Measurements from ENCODE around the gene KIAA0753. TPM values are rescaled to one million over a fixed set of nuclear protein-coding genes. Genes with fewer than 3 reads are reported as not detected.

Gene KIAA0753
- total RNA-seq, 1 donor from 2014 or later = 5.6 TPM

DNA sequence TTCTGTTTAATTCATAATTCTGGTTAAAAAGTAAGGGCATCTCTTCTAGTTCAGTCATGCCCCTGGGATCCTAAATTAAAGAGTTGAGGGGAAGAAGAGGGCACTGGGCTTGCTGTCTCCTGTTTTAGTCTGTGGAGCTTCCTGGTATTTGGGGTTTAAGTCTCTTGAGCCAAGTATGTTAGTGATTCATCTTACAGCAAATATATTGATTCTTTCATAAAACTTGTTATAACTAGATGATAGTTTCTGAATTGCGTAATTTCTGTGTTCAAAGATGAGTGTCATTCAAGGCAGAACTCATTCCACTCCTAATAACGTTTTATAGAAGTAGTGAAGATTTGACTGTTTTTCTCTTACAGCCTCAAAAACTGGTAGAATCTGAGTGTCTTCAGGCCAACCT, 2.1 kb upstream of the KIAA0753 start:
- peak; percentile 12 for DNase-seq (ENCODE audit: low read depth)

GRCh38 chr17:6641247-6641863, 844 bp upstream of the KIAA0753 start:
- DNase-seq (ENCODE audit: low read depth) = no peak

DNA sequence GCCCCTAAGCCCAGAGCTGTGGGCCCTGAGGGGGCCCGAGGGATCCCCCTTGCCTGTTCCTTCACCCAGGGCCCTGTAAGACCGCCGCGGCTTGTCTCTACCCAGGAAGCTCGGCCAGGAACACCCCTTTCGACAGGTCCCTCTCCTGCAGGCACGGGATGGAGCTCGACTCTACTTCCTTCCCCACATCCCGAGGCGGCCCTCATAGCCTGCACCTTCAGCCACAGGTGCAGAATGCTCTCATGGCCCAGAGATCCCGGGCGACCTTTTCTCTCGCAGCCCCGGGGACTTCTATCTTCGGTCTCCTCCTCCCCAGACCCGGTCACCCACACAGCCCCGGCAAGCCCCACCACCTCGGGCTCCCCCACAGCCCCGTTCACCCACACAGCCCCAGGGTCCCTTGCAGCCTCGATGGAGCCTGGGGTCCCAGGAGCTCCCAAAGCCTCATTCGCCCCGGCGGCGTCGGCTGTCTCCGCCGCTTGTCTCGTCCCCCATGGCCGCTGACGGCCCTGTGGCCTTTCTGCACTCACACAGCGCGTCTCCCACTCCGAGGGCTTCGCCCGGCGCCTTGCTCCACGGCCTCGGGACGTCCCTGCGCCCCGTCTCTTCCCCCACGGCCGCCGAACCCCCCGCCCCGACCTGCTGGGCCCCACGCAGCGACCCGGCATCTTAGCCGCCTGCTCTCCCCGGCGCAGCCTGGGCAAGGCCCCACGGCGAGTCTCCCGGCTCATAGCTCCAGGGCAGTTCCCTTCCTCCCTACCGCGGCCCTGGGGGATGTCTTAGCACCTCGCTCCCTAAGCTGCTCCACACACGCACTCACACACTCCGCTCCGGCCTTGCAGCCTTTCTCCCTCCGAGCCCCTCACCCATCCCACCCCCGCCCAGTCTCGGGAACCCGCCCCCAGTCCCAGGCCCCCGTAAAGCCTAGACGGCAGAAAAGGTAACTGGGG, 650 bp downstream of the KIAA0753 start:
- DNase-seq (ENCODE audit: low read depth) = peak; percentile 47

- DNase-seq (ENCODE audit: low read depth) = no peak
Measured at GRCh38 chr17:6639014-6639585, 1.4 kb downstream of the KIAA0753 start.

DNA sequence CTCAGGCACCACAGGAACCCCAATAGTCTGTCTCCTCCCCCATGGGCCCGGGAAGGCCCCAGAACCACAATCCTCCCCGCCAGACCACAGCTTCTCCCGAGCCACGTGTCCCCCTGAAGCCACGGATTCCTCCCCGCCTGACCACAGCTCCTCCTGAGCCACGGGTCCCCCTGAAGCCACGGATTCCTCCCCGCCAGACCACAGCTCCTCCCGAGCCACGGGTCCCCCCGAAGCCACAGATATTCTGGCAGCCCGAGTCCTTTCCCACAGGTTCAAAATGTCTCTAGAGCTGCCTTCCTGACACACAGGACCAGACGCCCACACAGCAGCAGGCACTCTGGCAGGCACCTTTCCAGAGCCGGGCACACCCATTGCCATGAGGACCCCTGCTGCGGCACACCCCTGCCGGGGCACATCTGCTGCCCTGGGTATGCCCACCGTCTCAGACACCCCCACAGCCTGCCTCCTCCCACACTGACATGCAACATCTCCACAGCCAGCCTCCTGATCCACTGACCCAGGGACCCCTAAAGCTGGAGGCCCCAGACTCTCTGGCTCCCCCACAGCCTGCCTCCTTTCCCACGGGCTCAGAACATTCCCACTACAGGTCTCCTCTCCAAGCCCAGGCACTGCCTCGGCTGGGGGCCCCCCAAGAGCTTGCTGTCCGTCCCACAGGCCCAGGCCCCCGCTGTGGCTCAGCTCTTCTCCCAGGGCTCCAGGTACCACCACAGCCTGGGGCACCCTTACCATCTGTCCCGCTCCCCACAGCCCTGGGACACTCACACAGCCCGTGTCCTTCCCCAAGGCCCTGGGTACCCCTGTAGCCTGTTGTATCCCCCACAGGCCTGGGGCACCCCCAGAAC, 2.2 kb downstream of the KIAA0753 start:
- peak; percentile 9 for DNase-seq (ENCODE audit: low read depth)

DNA sequence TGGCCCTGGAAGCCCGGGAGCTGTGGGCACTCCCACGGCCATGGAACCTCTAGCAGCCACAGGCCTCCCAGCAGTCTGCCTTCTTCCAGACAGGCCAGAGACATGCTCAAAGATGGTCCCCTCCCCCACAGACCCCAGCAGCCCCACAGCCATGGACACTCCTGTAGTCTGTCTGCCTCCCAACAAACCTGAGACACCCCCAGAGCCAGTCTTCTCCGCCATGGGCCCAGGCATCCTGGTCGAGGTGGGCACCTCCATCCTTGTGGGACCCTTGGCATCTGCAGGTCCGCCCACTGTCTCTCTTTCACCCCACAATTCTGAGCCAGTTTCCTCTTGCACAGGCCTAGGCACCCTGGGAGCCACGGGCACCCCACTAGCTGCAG, 3.1 kb downstream of the KIAA0753 start:
- no peak for DNase-seq (ENCODE audit: low read depth)

GRCh38 chr17:6636616-6637457, 3.7 kb downstream of the KIAA0753 start:
- no peak for DNase-seq (ENCODE audit: low read depth)

DNA sequence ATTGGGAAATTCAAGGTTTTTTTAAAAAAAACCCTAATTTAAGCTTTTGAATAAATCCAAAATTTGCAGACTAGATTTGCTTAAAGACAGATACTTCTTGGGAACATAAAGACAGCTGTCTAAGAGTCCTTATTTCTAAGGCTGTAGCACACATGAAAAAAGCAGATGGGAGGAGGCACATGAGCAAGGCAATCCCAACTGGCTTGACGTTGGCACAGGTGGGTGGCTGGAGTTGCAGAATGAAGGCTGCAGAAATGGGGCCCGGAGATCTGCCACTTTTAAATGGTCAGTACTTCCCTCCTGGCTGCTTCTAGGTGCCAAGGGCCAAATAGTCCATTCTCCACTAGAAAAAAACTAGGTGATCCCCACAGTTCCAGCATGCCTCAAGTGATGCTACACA, 4.4 kb downstream of the KIAA0753 start:
- DNase-seq (ENCODE audit: low read depth) = no peak

GRCh38 chr17:6633263-6633662, 7.2 kb downstream of the KIAA0753 start:
- DNase-seq (ENCODE audit: low read depth) = no peak

- DNase-seq (ENCODE audit: low read depth) = no peak
Measured at GRCh38 chr17:6632530-6632929, 8.0 kb downstream of the KIAA0753 start.

DNA sequence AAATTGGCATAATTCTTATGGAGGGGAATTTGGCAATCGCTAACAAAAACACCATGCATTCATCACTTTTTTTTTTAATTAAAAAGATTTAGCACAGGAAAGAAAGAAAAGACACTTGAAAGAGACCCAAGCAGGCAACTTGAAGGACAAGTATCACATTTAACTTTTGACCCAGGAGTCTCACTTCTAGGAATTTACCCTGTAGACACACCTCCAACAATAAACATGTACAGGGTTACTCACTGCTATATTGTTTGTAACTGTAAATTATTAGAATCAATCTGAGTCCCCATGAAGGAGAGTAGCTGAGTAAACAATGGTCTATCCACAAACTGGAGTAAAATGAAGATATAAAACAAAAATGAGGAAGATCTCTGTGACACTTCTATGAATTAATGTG, 10.1 kb downstream of the KIAA0753 start:
- no peak for DNase-seq (ENCODE audit: low read depth)

GRCh38 chr17:6627019-6627418, 13.5 kb downstream of the KIAA0753 start:
- DNase-seq (ENCODE audit: low read depth) = no peak

GRCh38 chr17:6626616-6627015, 13.9 kb downstream of the KIAA0753 start:
- no peak for DNase-seq (ENCODE audit: low read depth)

GRCh38 chr17:6623941-6624340, 16.6 kb downstream of the KIAA0753 start:
- no peak for DNase-seq (ENCODE audit: low read depth)

- no peak for DNase-seq (ENCODE audit: low read depth)
Measured at GRCh38 chr17:6611231-6611630, 29.3 kb downstream of the KIAA0753 start.

DNA sequence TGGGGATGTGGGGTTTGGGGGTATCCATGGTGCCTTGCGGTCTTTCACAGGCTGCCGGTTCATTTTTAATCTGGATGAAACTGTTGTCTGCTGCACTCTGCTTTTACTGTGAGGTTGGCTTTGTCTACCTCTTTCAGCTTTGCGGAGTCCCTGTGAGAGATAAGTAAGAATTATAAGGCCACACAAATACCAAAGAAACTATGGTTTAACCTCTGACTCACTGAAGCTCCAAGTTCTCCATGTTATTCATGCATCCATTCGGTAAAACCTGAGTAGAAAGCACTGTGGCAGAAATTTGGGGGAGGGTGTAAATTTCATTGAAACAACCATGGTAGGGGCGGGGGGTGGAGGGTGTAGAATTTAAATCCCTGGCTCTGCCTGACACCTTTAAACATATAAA, 30.5 kb downstream of the KIAA0753 start:
- no peak for DNase-seq (ENCODE audit: low read depth)

DNA sequence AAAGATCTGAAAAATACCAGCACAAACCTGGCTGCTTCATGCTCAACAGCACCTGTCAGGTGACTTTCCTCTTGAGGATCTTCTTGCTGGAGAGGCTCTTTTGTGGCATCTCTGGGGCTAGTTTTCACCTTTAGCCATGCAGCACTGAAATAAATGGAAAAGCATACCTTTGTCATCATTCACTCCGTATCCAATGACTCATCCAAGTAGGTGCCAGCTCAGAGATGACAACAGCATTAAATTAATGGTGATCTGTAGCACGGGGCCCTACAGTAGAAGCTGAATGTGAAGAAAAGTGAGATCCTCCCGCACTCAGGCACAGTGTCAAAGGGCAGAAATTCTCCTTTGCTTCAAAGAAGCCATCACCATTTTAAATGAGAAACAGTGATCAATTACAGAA, 32.2 kb downstream of the KIAA0753 start:
- DNase-seq (ENCODE audit: low read depth) = no peak

DNA sequence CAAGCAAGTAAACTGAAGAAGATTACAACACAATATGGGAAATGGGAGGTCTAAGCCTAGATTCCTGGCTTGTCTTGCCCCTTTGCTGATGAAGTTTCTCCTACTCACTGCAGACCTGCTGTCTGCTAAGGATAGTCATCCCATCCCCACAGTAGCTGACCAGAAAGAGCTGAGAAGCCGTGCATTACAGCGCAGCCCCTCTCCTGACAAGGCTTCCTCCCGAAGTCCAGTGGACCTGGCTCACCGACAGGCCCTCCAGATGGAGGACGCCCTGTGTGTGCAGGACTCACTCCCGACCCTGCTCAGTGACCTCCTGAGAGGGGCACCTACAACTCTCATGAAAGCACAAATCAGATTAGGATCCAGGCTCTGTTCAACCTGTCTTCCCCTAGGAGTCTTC, 35.4 kb downstream of the KIAA0753 start:
- DNase-seq (ENCODE audit: low read depth) = no peak

- DNase-seq (ENCODE audit: low read depth) = peak; percentile 10
Measured at GRCh38 chr17:6603744-6604325, 36.7 kb downstream of the KIAA0753 start.

- DNase-seq (ENCODE audit: low read depth) = no peak
Measured at GRCh38 chr17:6602141-6602540, 38.4 kb downstream of the KIAA0753 start.
